Hematopoietic multipotent progenitor cell treated with erythropoietin and hydrocortisone succinate and interleukin-3 and kit ligand, for 17 days (in vitro differentiated cells): ENCODE measurements around the gene MYCBPAP.

Experiments
- DNase-seq: peaks from one replicate; pipeline ENCODE4 v3.0.0-alpha.2; 2015; ENCODE audit warnings: low spot score

MYCBPAP gene

GRCh38 chr17:50572541-50572940, 64.3 kb downstream of the MYCBPAP start:
- no peak for DNase-seq

- DNase-seq: no peak
Observed at GRCh38 chr17:50573866-50574611, 65.8 kb downstream of the MYCBPAP start.

GRCh38 chr17:50575581-50576210, 67.5 kb downstream of the MYCBPAP start:
- no peak for DNase-seq

GRCh38 chr17:50576864-50577263, 68.6 kb downstream of the MYCBPAP start:
- DNase-seq: no peak

- DNase-seq: no peak
Observed at GRCh38 chr17:50577451-50577954, 69.3 kb downstream of the MYCBPAP start.

GRCh38 chr17:50578173-50578572, 69.9 kb downstream of the MYCBPAP start:
- DNase-seq: no peak

GRCh38 chr17:50579399-50579798, 71.2 kb downstream of the MYCBPAP start:
- no peak for DNase-seq

- no peak for DNase-seq
Observed at GRCh38 chr17:50580646-50581045, 72.4 kb downstream of the MYCBPAP start.
